ENCODE measurements around the gene ZC3H18.
"Not testable (repeated sequence)": the region's sequence is repeated elsewhere in the genome, so short reads cannot be mapped to it uniquely, and the experiment has no call there.

Gene ZC3H18

GRCh38 chr16:88605186-88606147, 35.3 kb downstream of the ZC3H18 start:
- DNase-seq (ENCODE audit: low spot score): no peak

GRCh38 chr16:88606148-88606757, 36.0 kb downstream of the ZC3H18 start:
- no peak for DNase-seq (ENCODE audit: low spot score)

DNA sequence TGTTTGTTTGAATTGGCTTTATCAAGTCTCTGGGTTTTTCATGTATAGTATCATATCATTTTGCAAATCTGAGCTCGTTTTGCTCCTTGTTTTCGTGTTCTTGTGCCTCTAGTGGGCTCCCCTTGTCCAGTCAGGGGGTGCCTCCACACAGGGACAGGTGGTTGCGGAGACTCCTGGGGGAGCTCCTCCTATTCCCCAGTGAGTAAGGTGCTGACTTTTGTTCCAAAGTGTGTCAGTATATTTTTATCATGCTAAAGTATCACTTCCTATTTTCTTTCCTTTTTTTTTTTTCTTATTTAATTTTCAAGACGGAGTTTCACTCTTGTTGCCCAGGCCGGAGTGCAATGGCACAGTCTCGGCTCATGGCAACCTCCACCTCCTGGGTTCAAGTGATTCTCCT, 37.9 kb downstream of the ZC3H18 start:
- DNase-seq (ENCODE audit: low spot score): no peak

DNA sequence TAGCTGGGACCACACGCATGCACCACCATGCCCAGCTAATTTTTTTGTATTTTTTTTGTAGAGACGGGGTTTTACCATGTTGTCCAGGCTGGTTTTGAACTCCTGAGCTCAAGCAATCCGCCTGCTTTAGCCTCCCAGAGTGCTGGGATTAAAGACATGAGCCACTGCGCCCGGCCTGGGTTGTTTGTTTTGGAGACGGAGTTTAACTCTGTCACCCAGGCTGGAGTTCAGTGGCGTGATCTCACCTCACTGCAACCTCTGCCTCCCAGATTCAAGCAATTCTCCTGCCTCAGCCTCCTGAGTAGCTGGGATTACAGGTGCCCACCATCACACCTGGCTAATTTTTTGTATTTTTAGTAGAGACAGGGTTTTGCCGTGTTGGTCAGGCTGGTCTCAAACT, 39.2 kb downstream of the ZC3H18 start:
- DNase-seq (ENCODE audit: low spot score): not testable (repeated sequence)

DNA sequence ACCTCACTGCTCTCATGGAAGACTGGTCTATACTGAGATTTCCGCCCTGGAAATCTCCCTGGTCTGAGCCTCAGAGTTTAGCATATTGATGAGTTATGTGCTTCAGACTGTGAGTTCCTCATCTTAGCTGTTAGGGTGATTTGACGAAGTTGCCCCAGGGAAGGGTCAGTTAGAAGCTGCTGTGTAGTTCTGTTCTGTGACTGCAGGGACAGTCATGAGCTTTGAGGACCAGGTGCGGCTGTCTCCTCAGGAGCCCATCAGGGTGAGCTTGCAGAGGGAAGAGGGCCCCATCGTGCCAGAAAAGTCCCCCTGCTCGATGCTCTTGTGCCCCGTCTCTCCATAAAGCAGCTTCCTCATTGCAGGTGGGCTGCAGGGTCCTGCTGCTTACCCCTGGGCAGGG, 39.9 kb downstream of the ZC3H18 start:
- no peak for DNase-seq (ENCODE audit: low spot score)

GRCh38 chr16:88610909-88611812, 41.0 kb downstream of the ZC3H18 start:
- no peak for DNase-seq (ENCODE audit: low spot score)

- no peak for DNase-seq (ENCODE audit: low spot score)
Measured at GRCh38 chr16:88613293-88613692, 43.1 kb downstream of the ZC3H18 start.

- no peak for DNase-seq (ENCODE audit: low spot score)
Measured at GRCh38 chr16:88613911-88614817, 44.0 kb downstream of the ZC3H18 start.

DNA sequence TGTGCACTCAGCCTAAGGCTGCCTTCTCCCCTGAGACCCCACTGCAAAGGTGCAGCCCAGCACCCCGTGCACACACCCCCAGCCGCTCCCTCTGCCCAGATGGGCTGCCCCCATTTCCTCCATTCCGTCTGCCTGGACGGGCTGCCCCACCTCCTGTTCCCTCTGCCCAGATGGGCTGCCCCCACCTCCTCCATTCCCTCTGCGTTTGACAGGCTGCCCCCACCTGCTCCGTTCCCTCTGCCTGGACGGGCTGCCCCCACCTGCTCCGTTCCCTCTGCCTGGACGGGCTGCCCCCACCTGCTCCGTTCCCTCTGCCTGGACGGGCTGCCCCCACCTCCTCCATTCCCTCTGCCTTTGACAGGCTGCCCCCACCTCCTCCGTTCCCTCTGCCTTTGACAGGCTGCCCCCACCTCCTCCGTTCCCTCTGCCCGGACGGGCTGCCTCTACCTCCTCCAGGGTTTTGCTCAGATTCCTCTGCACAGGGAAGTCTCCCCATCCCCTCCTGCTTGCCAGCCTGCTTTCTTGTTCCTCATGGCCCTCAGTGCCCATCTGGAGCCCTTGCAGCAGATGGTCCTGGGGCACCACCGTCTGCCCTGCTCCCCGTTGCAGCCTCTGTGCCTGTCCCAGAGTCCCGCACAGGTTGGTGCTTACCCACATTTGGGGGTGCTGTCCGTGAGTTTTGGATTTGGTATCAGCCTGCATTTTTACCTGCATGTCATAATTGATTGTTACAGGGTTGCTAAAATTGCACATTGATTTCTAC, 44.8 kb downstream of the ZC3H18 start:
- no peak for DNase-seq (ENCODE audit: low spot score)

GRCh38 chr16:88616320-88616719, 46.1 kb downstream of the ZC3H18 start:
- DNase-seq (ENCODE audit: low spot score): no peak

DNA sequence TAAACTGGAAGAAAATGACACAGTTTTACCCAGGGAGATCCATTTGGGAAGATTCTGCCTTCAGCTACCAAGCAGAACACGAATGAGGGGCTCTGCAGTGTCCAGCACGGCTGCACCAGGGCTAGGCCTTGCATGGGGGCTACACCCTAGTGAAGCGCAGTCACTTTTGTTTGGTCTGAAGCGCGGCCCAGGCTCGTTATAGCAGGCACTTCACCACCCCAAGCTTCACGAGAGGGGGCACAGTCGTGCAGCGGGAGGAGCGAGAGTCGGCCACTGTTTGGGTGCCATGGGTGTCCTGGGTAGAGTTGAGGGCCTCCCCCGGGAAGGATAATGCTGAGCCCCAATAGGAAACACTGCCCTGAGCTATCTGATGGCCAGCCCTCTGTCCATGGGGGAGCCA, 46.5 kb downstream of the ZC3H18 start:
- no peak for DNase-seq (ENCODE audit: low spot score)

- no peak for DNase-seq (ENCODE audit: low spot score)
Measured at GRCh38 chr16:88617268-88618031, 47.2 kb downstream of the ZC3H18 start.

DNA sequence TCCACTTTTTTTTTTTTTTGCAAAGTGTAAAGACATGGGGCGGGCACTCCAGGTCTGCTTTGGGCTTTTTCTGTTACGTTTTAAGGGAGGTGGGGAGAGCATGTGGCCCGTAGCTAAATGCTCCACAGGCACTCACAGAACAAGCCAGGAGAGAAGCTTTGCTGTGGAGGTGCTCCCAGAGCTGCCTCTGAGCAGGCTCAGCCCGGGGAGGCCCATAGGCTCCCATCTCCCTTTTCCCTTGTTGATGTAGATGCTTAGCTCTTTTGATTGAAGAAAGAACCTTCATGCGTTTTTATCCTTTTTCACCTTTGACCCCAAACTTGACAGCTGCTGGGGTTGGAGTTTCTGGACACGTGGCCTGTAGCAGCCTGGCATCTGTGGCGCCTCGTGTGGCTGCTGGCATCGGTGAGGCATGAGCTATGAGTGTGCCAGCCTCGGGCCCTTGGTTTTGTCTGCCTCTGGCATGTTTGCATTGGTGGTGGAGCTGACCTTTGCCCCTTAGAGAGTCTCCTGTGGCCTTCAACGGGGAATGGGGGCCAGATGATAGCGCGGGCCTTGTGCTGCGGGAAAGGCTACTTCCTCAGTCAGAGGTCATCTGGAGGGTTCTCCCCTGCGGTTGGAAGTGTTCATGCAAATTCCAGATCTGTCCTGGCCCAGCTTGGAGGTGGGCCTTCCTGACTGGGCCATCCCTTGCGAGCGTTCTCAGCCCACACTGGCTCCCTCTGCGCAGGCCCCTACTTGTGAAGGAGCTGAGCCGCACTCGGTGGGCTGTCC, 48.2 kb downstream of the ZC3H18 start:
- DNase-seq (ENCODE audit: low spot score): no peak

- DNase-seq (ENCODE audit: low spot score): no peak
Measured at GRCh38 chr16:88618956-88619667, 48.9 kb downstream of the ZC3H18 start.

- no peak for DNase-seq (ENCODE audit: low spot score)
Measured at GRCh38 chr16:88619859-88620815, 49.9 kb downstream of the ZC3H18 start.

DNA sequence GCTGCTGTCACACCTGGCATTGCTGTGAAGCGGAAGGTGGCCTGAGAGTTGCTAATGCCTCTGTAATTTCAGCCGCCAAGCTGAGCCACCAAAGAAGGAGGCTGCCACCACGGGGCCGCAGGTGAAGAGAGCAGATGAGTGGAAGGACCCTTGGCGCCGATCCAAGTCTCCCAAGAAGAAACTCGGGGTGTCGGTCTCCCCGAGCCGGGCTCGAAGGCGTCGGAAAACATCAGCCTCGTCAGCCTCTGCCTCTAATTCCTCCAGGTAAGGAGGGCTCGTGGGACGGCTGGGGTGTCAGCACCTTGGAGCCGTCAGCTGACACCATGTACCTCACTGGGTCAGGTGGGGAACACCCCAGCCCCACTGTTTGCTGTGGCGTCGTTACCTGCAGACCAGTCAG, 51.9 kb downstream of the ZC3H18 start:
- DNase-seq (ENCODE audit: low spot score): no peak

- no peak for DNase-seq (ENCODE audit: low spot score)
Measured at GRCh38 chr16:88622866-88623265, 52.7 kb downstream of the ZC3H18 start.
